OCI-LY7 (cell line): ENCODE results near the gene ARMC7.

Experiments used
- CTCF ChIP-seq: fragments of 200-600 bp; sonication (generic); conservative IDR thresholded peaks from 2 replicates; pipeline ENCODE4 v1.5.1; 2014; ENCODE audit warnings: mild to moderate bottlenecking, antibody characterized with exemption, low read length, moderate library complexity, mixed read lengths
- EZH2phosphoT487 ChIP-seq: fragments of 200-600 bp; sonication (generic); IDR thresholded peaks from 2 replicates; pipeline ENCODE4 v1.6.1; 2018; ENCODE audit warnings: low read depth, borderline replicate concordance, mild to moderate bottlenecking, mixed run types, antibody characterized with exemption, low read length, moderate library complexity, mixed read lengths

GRCh38 chr17:75110234-75110937 is 617 bp downstream of the ARMC7 start:
- TF ChIP-seq CTCF (no peak), EZH2phosphoT487 (no peak)
